ENCODE results near the gene IGLL1. TPM values are rescaled to one million over a fixed set of nuclear protein-coding genes. Genes with fewer than 3 reads are reported as not detected.

IGLL1 gene
- total and polyA plus RNA-seq, 2 experiments from 2014 or later: not detected

- Mint-ChIP-seq H3K27ac (peak overlapping the region; percentile 19), H3K4me1 (peaks cover 59% of the 10 kb centered on the region), H3K36me3 (ENCODE audit: low read depth) (0 out of 3 replicates have a peak, but pooled peaks cover 4% of the 10 kb centered on the region), H3K27me3 (ENCODE audit: insufficient read depth, low read depth, poor library complexity) (peaks cover 31% of the 10 kb centered on the region), H3K4me3 (no peak overlapping the region), H3K9me3 (peaks cover 2% of the 10 kb centered on the region; the same call in 2 of the 3 replicates)
- no peak for TF ChIP-seq REST (IDR thresholded peaks at IDR 0.05; ENCODE audit: unreplicated experiment)
- TF ChIP-seq ZNF331 (CRISPR knock-in tag; IDR thresholded peaks at IDR 0.05; ENCODE audit: low read depth): no peak
- TF ChIP-seq ZNF462 (CRISPR knock-in tag; IDR thresholded peaks at IDR 0.05): no peak
- TF ChIP-seq EZH2phosphoT487 (IDR thresholded peaks at IDR 0.05; ENCODE audit: unreplicated experiment): no peak
- TF ChIP-seq JUNB (IDR thresholded peaks at IDR 0.05; ENCODE audit: unreplicated experiment): no peak
- no peak for TF ChIP-seq ZNF114 (CRISPR knock-in tag; IDR thresholded peaks at IDR 0.05)
- no peak for TF ChIP-seq ETS1 (IDR thresholded peaks at IDR 0.05)
- no peak for TF ChIP-seq POLR2AphosphoS5 (IDR thresholded peaks at IDR 0.05; ENCODE audit: low read depth)
- no peak for TF ChIP-seq CTCF (conservative IDR thresholded peaks at IDR 0.05; ENCODE audit: low read depth in 2 of 2)
- no peak for TF ChIP-seq NANOG (IDR thresholded peaks at IDR 0.05; ENCODE audit: borderline replicate concordance)
- TF ChIP-seq CREB1 (CRISPR knock-in tag; IDR thresholded peaks at IDR 0.05; ENCODE audit: low read depth): no peak
- no peak for TF ChIP-seq EZH2 (IDR thresholded peaks at IDR 0.05; ENCODE audit: low read depth, unreplicated experiment)
- no peak for TF ChIP-seq STAT1 (IDR thresholded peaks at IDR 0.05; ENCODE audit: unreplicated experiment)
- H3F3A ChIP-seq (replicated peaks; ENCODE audit: low read depth): peaks cover 9% of the 10 kb centered on the region; the same call in 1 of the 2 replicates
- peak overlapping the region; percentile 76; the same call in 1 of the 2 replicates for H3K27ac ChIP-seq (ENCODE audit: low read depth)
- H3K27me3 ChIP-seq (ENCODE audit: insufficient read depth): peaks cover 24% of the 10 kb centered on the region
- no peak for ATAC-seq
- peak overlapping the region; percentile 65 for H3K4me2 ChIP-seq
- peaks cover 56% of the 10 kb centered on the region for H3K4me1 ChIP-seq (ENCODE audit: insufficient read depth)
- no peaks in the 10 kb centered on the region for H3K79me2 ChIP-seq (replicated peaks; ENCODE audit: insufficient read depth)
- H3K36me3 ChIP-seq (ENCODE audit: insufficient read depth): no peaks in the 10 kb centered on the region
- H3K4me3 ChIP-seq: peak overlapping the region; percentile 50
- H3K9me2 ChIP-seq (ENCODE audit: insufficient read depth): no peaks in the 10 kb centered on the region
- no peaks in the 10 kb centered on the region for H4K20me1 ChIP-seq (replicated peaks; ENCODE audit: insufficient read depth)
- H2AFZ ChIP-seq: peak overlapping the region; percentile 88
- no peak for DNase-seq (ENCODE audit: low spot score)
Measured at GRCh38 chr22:23537416-23537815, 42.7 kb downstream of the IGLL1 start.

Measured in GM23338 (cell line).